SJCRH30 (cell line): ENCODE measurements around the gene CNTNAP2. TPM values are rescaled to one million over a fixed set of nuclear protein-coding genes. Genes with fewer than 3 reads are reported as not detected.
"Not testable (repeated sequence)": the region's sequence is repeated elsewhere in the genome, so short reads cannot be mapped to it uniquely, and the experiment has no call there.

Experiments
- DNase-seq, 2 experiments: peaks; one replicate each; pipeline ENCODE4 v3.0.0-alpha.2; 2015 to 2020
- H3K27ac ChIP-seq: fragments of 250-450 bp; sonication (Bioruptor Pico); 2 replicates; pipeline ENCODE4 v1.5.1; 2020; ENCODE audit warnings: mild to moderate bottlenecking, moderate library complexity
- H3K27me3 ChIP-seq: fragments of 250-450 bp; sonication (Bioruptor Pico); 2 replicates; pipeline ENCODE4 v1.5.1; 2020; ENCODE audit warnings: mild to moderate bottlenecking, moderate library complexity
- H3K36me3 ChIP-seq: fragments of 250-450 bp; sonication (Bioruptor Pico); 2 replicates; pipeline ENCODE4 v1.5.1; 2020; ENCODE audit warnings: mild to moderate bottlenecking, moderate library complexity
- H3K4me1 ChIP-seq: fragments of 250-450 bp; sonication (Bioruptor Pico); 2 replicates; pipeline ENCODE4 v1.5.1; 2020; ENCODE audit warnings: mild to moderate bottlenecking, moderate library complexity
- H3K4me3 ChIP-seq: fragments of 250-450 bp; sonication (Bioruptor Pico); 2 replicates; pipeline ENCODE4 v1.5.1; 2020; ENCODE audit warnings: mild to moderate bottlenecking, moderate library complexity
- H3K9me3 ChIP-seq: fragments of 250-450 bp; sonication (Bioruptor Pico); replicated peaks from 2 replicates; pipeline ENCODE4 v1.5.1; 2020; ENCODE audit warnings: mild to moderate bottlenecking, moderate library complexity
- total RNA-seq: library from RNA; depleted of rRNA; stranded (reverse); fragments of >200 nt; shearing (Covaris generic); gene quantifications from 2 replicates; pipeline ENCODE4 v1.2.3, GENCODE V29; 2014

Gene CNTNAP2
- total RNA-seq, 1 experiment from 2014 or later = not detected

DNA sequence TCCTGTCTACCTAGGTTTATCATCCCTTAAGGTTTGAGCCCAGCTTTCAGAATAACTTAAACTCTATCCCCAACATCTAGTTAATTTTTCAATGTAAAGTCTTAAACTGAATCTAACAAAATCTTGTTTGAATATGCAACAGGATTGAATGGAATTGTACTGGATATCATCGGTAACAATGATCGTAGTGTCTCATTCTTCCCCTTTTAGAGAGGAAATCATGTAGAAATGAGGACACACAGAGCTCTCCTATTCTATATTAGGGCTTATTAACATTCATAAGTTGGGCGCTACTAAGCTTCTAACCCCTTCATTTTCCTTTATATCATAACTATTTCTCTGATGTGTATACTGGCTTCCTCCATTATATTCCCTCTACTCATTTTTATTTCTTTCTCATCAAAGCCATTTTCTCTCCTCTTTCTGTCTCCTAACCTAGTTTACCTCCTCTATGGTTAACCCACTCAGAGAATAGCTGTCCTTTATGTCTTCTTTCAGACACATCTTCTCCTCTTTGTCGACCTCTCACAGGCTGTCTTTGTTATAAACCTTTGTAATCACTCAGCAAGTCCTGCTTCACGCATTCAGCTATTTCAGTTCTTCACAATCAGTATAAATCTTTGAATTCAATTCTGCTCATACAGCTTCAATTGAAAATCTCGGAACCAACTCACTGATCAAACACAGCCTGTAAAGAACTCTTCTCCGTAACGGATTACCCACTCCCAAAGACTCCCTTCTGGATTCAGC is 1455.0 kb downstream of the CNTNAP2 start:
- no peaks in the 10 kb centered on the region for H3K9me3 ChIP-seq
- no peaks in the 10 kb centered on the region for H3K36me3 ChIP-seq
- no peaks in the 10 kb centered on the region for H3K27me3 ChIP-seq
- H3K4me3 ChIP-seq = no peak overlapping the region
- no peak for DNase-seq
- no peak overlapping the region for H3K27ac ChIP-seq
- H3K4me1 ChIP-seq = no peaks in the 10 kb centered on the region

- no peaks in the 10 kb centered on the region for H3K36me3 ChIP-seq
- no peaks in the 10 kb centered on the region for H3K9me3 ChIP-seq
- no peaks in the 10 kb centered on the region for H3K27me3 ChIP-seq
- no peak overlapping the region for H3K4me3 ChIP-seq
- DNase-seq = no peak
- no peak overlapping the region for H3K27ac ChIP-seq
- no peaks in the 10 kb centered on the region for H3K4me1 ChIP-seq
These were observed 1461.6 kb downstream of the CNTNAP2 start for GRCh38 chr7:147578196-147578595.

DNA sequence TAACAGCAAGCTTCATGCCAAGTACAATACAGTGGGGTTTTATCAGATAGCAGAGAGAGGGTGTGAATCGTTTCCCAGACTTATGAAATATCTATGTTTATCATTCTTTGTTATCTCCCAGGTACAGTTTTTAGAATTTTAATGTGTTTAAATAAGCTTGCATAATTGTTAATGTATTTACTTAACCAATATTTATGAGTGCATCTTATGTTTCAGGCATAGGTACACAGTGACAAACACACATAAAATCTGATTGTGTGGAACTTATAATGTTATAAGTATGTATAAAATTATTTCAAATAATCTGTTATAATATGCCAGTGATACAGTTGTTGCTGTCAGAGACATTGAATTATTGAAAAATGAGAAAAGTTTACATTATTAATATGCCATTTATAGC is 1462.5 kb downstream of the CNTNAP2 start:
- no peaks in the 10 kb centered on the region for H3K4me1 ChIP-seq
- no peaks in the 10 kb centered on the region for H3K36me3 ChIP-seq
- H3K4me3 ChIP-seq = no peak overlapping the region
- H3K27me3 ChIP-seq = no peaks in the 10 kb centered on the region
- no peak overlapping the region for H3K27ac ChIP-seq
- no peak for DNase-seq
- no peaks in the 10 kb centered on the region for H3K9me3 ChIP-seq

GRCh38 chr7:147584771-147585193 is 1468.2 kb downstream of the CNTNAP2 start:
- Histone ChIP-seq H3K27ac (no peak overlapping the region), H3K9me3 (no peaks in the 10 kb centered on the region), H3K27me3 (no peaks in the 10 kb centered on the region)

GRCh38 chr7:147586110-147586509 is 1469.5 kb downstream of the CNTNAP2 start:
- no peak for DNase-seq
- no peaks in the 10 kb centered on the region for H3K36me3 ChIP-seq
- H3K4me1 ChIP-seq = no peaks in the 10 kb centered on the region
- H3K4me3 ChIP-seq = no peak overlapping the region
- no peak overlapping the region for H3K27ac ChIP-seq
- H3K27me3 ChIP-seq = 0 out of 2 replicates have a peak, but pooled peaks cover 3% of the 10 kb centered on the region
- no peaks in the 10 kb centered on the region for H3K9me3 ChIP-seq

More at GRCh38 chr7:147584771-147585193, 1468.2 kb downstream of the CNTNAP2 start:
- no peaks in the 10 kb centered on the region for H3K36me3 ChIP-seq
- no peak for DNase-seq
- no peaks in the 10 kb centered on the region for H3K4me1 ChIP-seq
- no peak overlapping the region for H3K4me3 ChIP-seq

GRCh38 chr7:147586526-147586925 is 1469.9 kb downstream of the CNTNAP2 start:
- H3K9me3 ChIP-seq = no peaks in the 10 kb centered on the region
- no peaks in the 10 kb centered on the region for H3K36me3 ChIP-seq
- no peak for DNase-seq
- H3K27me3 ChIP-seq = 0 out of 2 replicates have a peak, but pooled peaks cover 3% of the 10 kb centered on the region
- no peak overlapping the region for H3K4me3 ChIP-seq
- H3K4me1 ChIP-seq = no peaks in the 10 kb centered on the region
- no peak overlapping the region for H3K27ac ChIP-seq

DNA sequence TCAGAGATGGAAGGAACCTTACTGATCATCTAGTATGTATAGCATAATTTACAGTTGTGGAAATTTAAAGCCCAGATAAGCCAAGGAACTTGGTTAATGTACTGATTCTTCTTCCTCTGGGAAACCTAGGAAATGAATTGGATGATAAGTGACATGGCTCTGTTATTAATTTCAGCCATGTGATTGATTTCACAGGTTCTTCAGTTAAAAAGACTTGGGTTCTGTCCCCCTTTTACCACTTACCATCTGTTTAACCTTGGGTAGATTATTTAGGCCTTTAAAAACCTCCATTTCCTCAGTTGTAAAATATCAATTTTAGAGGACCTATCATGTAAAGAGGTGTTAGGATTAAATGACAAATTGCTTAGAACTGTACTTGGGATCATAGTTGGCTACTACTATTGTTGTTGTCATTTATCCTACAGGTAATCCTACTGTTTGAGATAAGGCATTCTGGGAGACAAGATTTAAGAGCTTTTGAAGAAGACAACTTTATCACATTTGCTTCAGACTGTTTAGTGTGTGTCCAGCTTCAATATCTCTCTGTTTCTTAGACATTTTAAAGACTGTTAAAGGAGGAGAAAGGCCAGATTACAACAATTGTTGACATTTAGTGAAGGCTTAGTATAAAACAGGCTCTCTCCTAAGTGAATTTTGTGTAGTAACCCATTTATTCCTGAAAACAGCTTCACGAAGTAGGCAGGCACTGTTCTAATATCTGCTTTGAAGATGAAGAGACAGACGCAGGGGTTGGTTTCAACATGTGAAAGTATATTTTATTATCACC is 1476.9 kb downstream of the CNTNAP2 start:
- Histone ChIP-seq H3K4me1 (no peaks in the 10 kb centered on the region), H3K36me3 (no peaks in the 10 kb centered on the region), H3K9me3 (no peaks in the 10 kb centered on the region), H3K27me3 (0 out of 2 replicates have a peak, but pooled peaks cover 3% of the 10 kb centered on the region), H3K27ac (no peak overlapping the region), H3K4me3 (no peak overlapping the region)
- DNase-seq = no peak

GRCh38 chr7:147595042-147595441 is 1478.4 kb downstream of the CNTNAP2 start:
- Histone ChIP-seq H3K27me3 (0 out of 2 replicates have a peak, but pooled peaks cover 3% of the 10 kb centered on the region), H3K36me3 (no peaks in the 10 kb centered on the region), H3K4me3 (no peak overlapping the region), H3K9me3 (no peaks in the 10 kb centered on the region), H3K27ac (no peak overlapping the region), H3K4me1 (no peaks in the 10 kb centered on the region)
- DNase-seq = no peak

- not testable (repeated sequence) for H3K9me3 ChIP-seq, H3K36me3 ChIP-seq, H3K27ac ChIP-seq, H3K4me1 ChIP-seq, DNase-seq, H3K4me3 ChIP-seq, H3K27me3 ChIP-seq
These were observed 1482.1 kb downstream of the CNTNAP2 start for GRCh38 chr7:147598687-147599086.

- no peaks in the 10 kb centered on the region for H3K4me1 ChIP-seq
- no peaks in the 10 kb centered on the region for H3K36me3 ChIP-seq
- no peak overlapping the region for H3K4me3 ChIP-seq
- DNase-seq = no peak
- no peaks in the 10 kb centered on the region for H3K9me3 ChIP-seq
- no peaks in the 10 kb centered on the region; the same call in 1 of the 2 replicates for H3K27me3 ChIP-seq
- H3K27ac ChIP-seq = no peak overlapping the region
These were observed 1488.7 kb downstream of the CNTNAP2 start for GRCh38 chr7:147605323-147605722.

DNA sequence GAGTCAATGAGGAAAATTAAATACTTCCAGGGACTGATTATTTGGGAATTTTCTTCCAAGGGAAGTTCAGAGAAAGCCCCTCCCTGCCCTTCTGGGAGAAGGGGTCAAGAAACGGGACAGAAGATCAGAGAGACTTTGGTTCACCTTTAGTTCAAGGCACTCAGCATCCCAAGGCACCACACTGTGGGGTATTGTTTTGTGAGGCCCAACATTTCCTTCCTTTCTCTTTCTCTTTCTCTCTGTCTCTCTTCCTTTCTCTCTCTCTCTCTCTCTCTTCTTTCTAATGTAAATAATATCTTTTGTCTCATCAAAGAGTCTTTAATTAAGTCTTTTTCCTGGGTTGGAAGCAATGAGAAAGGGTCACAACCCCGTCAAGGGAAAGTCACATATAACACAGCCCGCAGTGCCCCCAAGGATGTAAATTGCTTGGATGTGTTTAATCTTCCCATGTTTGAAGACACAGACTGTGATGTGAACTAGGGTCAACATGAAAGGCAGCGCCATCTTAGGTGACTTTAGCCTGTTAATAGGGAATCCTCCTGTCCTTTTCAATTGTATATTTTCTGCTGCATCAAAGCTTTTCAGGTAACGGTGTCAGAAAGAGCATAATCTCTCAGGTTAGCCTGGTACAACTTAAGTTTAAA is 1490.7 kb downstream of the CNTNAP2 start:
- no peak overlapping the region for H3K4me3 ChIP-seq
- no peaks in the 10 kb centered on the region for H3K4me1 ChIP-seq
- no peaks in the 10 kb centered on the region for H3K36me3 ChIP-seq
- H3K9me3 ChIP-seq = no peaks in the 10 kb centered on the region
- H3K27ac ChIP-seq = no peak overlapping the region
- no peak for DNase-seq
- H3K27me3 ChIP-seq = no peaks in the 10 kb centered on the region; the same call in 1 of the 2 replicates

DNA sequence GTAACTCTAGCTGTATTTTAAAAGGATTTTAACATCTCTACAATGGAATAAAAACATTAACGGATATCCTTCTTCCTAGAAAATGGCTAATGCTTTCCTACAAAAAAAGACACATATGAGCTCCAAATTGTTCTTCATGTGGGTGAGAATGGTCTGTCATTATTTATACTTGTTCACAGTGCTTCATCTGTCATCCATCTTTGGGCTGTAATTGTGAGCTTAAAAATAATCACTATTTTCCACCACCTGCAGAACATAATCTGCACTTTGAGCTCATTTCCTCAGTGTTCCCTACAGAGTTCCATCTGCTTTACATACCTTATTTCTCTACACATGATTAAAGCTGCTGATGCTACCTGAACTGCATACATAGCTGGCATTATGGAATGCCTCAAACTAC is 1494.8 kb downstream of the CNTNAP2 start:
- DNase-seq = no peak
- H3K36me3 ChIP-seq = no peaks in the 10 kb centered on the region
- no peak overlapping the region for H3K27ac ChIP-seq
- H3K9me3 ChIP-seq = no peaks in the 10 kb centered on the region
- no peak overlapping the region for H3K4me3 ChIP-seq
- no peaks in the 10 kb centered on the region; the same call in 1 of the 2 replicates for H3K27me3 ChIP-seq
- no peaks in the 10 kb centered on the region for H3K4me1 ChIP-seq

DNA sequence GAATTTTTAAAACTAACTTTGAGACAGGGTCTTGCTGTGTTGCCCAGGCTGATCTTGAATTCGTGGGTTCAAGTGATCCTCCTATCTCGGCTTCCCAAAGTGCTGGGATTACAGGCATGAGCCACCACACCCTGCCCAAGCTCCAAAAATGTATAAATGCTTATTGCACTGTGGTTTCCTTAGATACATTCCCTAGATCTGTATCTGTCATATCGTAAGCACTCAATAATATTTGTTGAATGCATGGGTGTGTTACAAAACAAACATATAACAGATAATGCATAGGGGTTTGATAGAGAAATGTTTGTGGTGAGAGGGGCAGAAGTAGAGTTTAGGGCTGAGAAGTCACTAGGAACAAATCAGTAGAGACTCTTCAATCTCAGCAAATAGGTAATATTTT is 1518.7 kb downstream of the CNTNAP2 start:
- Histone ChIP-seq H3K27me3 (no peaks in the 10 kb centered on the region), H3K4me3 (no peak overlapping the region), H3K9me3 (0 out of 2 replicates have a peak, but pooled peaks cover 3% of the 10 kb centered on the region), H3K27ac (no peak overlapping the region), H3K36me3 (no peaks in the 10 kb centered on the region), H3K4me1 (no peaks in the 10 kb centered on the region)
- DNase-seq = no peak

- H3K27ac ChIP-seq = no peak overlapping the region
- 0 out of 2 replicates have a peak, but pooled peaks cover 3% of the 10 kb centered on the region for H3K9me3 ChIP-seq
- no peaks in the 10 kb centered on the region for H3K36me3 ChIP-seq
- DNase-seq = no peak
- H3K27me3 ChIP-seq = no peaks in the 10 kb centered on the region
- no peak overlapping the region for H3K4me3 ChIP-seq
- H3K4me1 ChIP-seq = no peaks in the 10 kb centered on the region
These were observed 1520.0 kb downstream of the CNTNAP2 start for GRCh38 chr7:147636553-147636952.

DNA sequence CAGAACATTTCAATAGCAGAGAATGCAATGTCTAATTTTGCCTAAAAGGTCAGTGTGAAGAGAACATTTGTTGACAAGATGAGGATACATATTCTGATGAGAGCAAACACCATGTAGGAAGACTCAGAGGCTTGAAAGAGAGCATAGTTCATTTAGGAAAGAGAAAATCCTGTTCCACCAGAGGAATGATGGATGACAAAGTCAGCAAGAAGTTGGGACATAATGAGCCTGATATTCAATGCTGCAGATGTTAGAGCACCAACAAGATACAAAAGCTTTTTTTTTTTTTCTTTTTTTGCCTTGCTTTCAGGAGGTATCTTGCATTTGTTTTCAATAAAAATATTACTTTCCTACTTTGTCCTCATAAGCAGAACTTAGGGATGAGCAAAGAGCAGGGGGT is 1522.0 kb downstream of the CNTNAP2 start:
- Histone ChIP-seq H3K27ac (no peak overlapping the region), H3K4me3 (no peak overlapping the region), H3K9me3 (0 out of 2 replicates have a peak, but pooled peaks cover 3% of the 10 kb centered on the region), H3K27me3 (no peaks in the 10 kb centered on the region), H3K4me1 (no peaks in the 10 kb centered on the region), H3K36me3 (no peaks in the 10 kb centered on the region)
- no peak for DNase-seq
